ENCODE results near the gene DDX1. TPM values are rescaled to one million over a fixed set of nuclear protein-coding genes. Genes with fewer than 3 reads are reported as not detected.

The DDX1 gene
- total RNA-seq, 1 donor from 2014 or later, result 115 TPM

GRCh38 chr2:15623481-15623796 is 31.8 kb downstream of the DDX1 start:
- no peak overlapping the region for H3K4me3 Mint-ChIP-seq (ENCODE audit: low read depth)
- no peak overlapping the region for H3K27ac Mint-ChIP-seq
- no peaks in the 10 kb centered on the region for H3K27me3 Mint-ChIP-seq
- no peak for TF ChIP-seq CTCF (IDR thresholded peaks at IDR 0.05; ENCODE audit: unreplicated experiment)
- no peak for DNase-seq (ENCODE audit: low spot score, unreplicated experiment)
- H3K36me3 Mint-ChIP-seq (ENCODE audit: insufficient read depth), result peaks cover 42% of the 10 kb centered on the region
- H3K9me3 Mint-ChIP-seq (ENCODE audit: low read depth), result peaks cover 7% of the 10 kb centered on the region
- no peaks in the 10 kb centered on the region for H3K4me1 Mint-ChIP-seq (ENCODE audit: low read depth)

GRCh38 chr2:15623898-15624541 is 32.4 kb downstream of the DDX1 start:
- TF ChIP-seq CTCF (IDR thresholded peaks at IDR 0.05; ENCODE audit: unreplicated experiment), result no peak
- Mint-ChIP-seq H3K27ac (no peak overlapping the region), H3K36me3 (ENCODE audit: insufficient read depth) (peaks cover 42% of the 10 kb centered on the region), H3K9me3 (ENCODE audit: low read depth) (peaks cover 7% of the 10 kb centered on the region), H3K4me1 (ENCODE audit: low read depth) (no peaks in the 10 kb centered on the region), H3K4me3 (ENCODE audit: low read depth) (no peak overlapping the region), H3K27me3 (no peaks in the 10 kb centered on the region)
- DNase-seq (ENCODE audit: low spot score, unreplicated experiment), result no peak

- DNase-seq (ENCODE audit: low spot score, unreplicated experiment), result no peak
- Mint-ChIP-seq H3K27ac (no peak overlapping the region), H3K36me3 (ENCODE audit: insufficient read depth) (peaks cover 44% of the 10 kb centered on the region), H3K4me1 (ENCODE audit: low read depth) (no peaks in the 10 kb centered on the region), H3K27me3 (no peaks in the 10 kb centered on the region), H3K9me3 (ENCODE audit: low read depth) (peaks cover 7% of the 10 kb centered on the region), H3K4me3 (ENCODE audit: low read depth) (no peak overlapping the region)
- no peak for TF ChIP-seq CTCF (IDR thresholded peaks at IDR 0.05; ENCODE audit: unreplicated experiment)
Observed at GRCh38 chr2:15624903-15625302, 33.2 kb downstream of the DDX1 start.

- peaks cover 47% of the 10 kb centered on the region for H3K36me3 Mint-ChIP-seq (ENCODE audit: insufficient read depth)
- no peak for DNase-seq (ENCODE audit: low spot score, unreplicated experiment)
- no peaks in the 10 kb centered on the region for H3K27me3 Mint-ChIP-seq
- no peak overlapping the region for H3K27ac Mint-ChIP-seq
- TF ChIP-seq CTCF (IDR thresholded peaks at IDR 0.05; ENCODE audit: unreplicated experiment), result no peak
- H3K4me3 Mint-ChIP-seq (ENCODE audit: low read depth), result no peak overlapping the region
- H3K9me3 Mint-ChIP-seq (ENCODE audit: low read depth), result peaks cover 7% of the 10 kb centered on the region
- H3K4me1 Mint-ChIP-seq (ENCODE audit: low read depth), result no peaks in the 10 kb centered on the region
Observed at GRCh38 chr2:15625344-15626036, 33.8 kb downstream of the DDX1 start.

GRCh38 chr2:15626126-15626525 is 34.5 kb downstream of the DDX1 start:
- DNase-seq (ENCODE audit: low spot score, unreplicated experiment), result no peak
- Mint-ChIP-seq H3K9me3 (ENCODE audit: low read depth) (peaks cover 7% of the 10 kb centered on the region), H3K27ac (no peak overlapping the region), H3K36me3 (ENCODE audit: insufficient read depth) (peaks cover 45% of the 10 kb centered on the region), H3K27me3 (no peaks in the 10 kb centered on the region), H3K4me3 (ENCODE audit: low read depth) (no peak overlapping the region), H3K4me1 (ENCODE audit: low read depth) (no peaks in the 10 kb centered on the region)
- no peak for TF ChIP-seq CTCF (IDR thresholded peaks at IDR 0.05; ENCODE audit: unreplicated experiment)

Measured in progenitor cell of endocrine pancreas (in vitro differentiated cells).